Body of pancreas (tissue), 4 donors: ENCODE results near the gene ULK4. TPM values are rescaled to one million over a fixed set of nuclear protein-coding genes. Genes with fewer than 3 reads are reported as not detected.

ENCODE experiments used
- ATAC-seq: fragments of 150-250 bp; one replicate; pipeline ENCODE4 v1.9.1; 2016
- DNase-seq, 4 donors: peaks; one replicate each; pipeline ENCODE4 v3.0.0-alpha.2; 2019
- H3K27ac ChIP-seq, 4 donors: fragments of 200-600 bp; sonication (generic); 1 replicate in 3 of 4; 2 replicates in 1 of 4; pipeline versions ENCODE4 v1.5.1 to v1.6.1; 2016 to 2019; ENCODE audit warnings: mild to moderate bottlenecking in 1 of 4, mixed read lengths in 1 of 4, moderate library complexity in 1 of 4
- H3K27me3 ChIP-seq, 2 donors: fragments of 200-600 bp; sonication (generic); one replicate each; pipeline ENCODE4 v1.6.0; 2016; ENCODE audit warnings: mild to moderate bottlenecking in 1 of 2
- H3K36me3 ChIP-seq, 2 donors: fragments of 200-600 bp; sonication (generic); replicated peaks in 1 of 2; 2 replicates each; pipeline ENCODE4 v1.5.1; 2016; ENCODE audit warnings: low read depth in 2 of 2; ENCODE audit not compliant: insufficient read depth in 1 of 2
- H3K4me1 ChIP-seq: fragments of 200-600 bp; sonication (generic); one replicate; pipeline ENCODE4 v1.6.0; 2016
- H3K4me3 ChIP-seq, 2 donors: fragments of 200-600 bp; sonication (generic); 1 replicate in 1 of 2; 2 replicates in 1 of 2; pipeline ENCODE4 v1.5.1; 2016 to 2019
- H3K9me3 ChIP-seq, 3 donors: fragments of 200-600 bp; sonication (generic); 1 replicate in 2 of 3; 2 replicates in 1 of 3; pipeline ENCODE4 v1.5.1; 2016
- POLR2A ChIP-seq, 3 donors: fragments of 450-650 bp; IDR thresholded peaks; one replicate each; pipeline ENCODE4 v1.6.1; 2016; ENCODE audit warnings: antibody characterized with exemption in 3 of 3, mild to moderate bottlenecking in 2 of 3
- WGBS, 2 donors: methylation state at CpG; one replicate each; pipeline ENCODE4 v1.1.5; 2017; 5-methylcytosine and 5-hydroxymethylcytosine counted together
- intact Hi-C: fragments of 100-400 bp; cut with DNase I; formaldehyde crosslinking; loops from one replicate; pipeline ENCODE4 v1.15.1; 2023
- total RNA-seq, 2 donors: library from RNA; depleted of rRNA; stranded (reverse); fragments of >200 nt; gene quantifications; one replicate each; pipeline ENCODE4 v1.1.0, GENCODE V29; 2016
- TF ChIP-seq, protein P1 (sequence below), 7 experiments: fragments of 450-650 bp in 4 of 7; fragments of 200-600 bp in 3 of 7; sonication (generic) in 3 of 7; IDR thresholded peaks; one replicate each; pipeline ENCODE4 v1.5.1; 2016 to 2019; ENCODE audit warnings: antibody characterized with exemption in 7 of 7

Gene ULK4
- total RNA-seq, 2 donors from 2014 or later, result 7.3 to 12.5 TPM

DNA sequence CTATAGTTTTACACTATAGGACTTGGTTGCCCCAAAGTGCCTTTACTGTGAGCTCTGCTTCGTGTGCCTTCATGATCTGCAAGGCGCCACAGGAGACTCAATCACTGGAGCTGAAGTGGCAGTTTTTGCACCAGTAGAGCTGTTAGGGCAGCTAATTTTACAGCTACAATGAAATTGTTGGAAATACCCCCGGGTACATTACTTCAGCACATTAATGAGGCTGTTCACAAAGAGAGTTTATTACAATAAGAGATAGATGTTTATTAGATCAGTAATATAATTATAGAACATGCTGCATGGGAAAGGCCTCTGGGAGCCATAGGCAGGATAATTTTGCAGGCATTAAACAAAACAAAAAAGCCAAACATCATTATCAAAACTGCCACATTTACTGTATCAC is 531.5 kb downstream of the ULK4 start:
- Histone ChIP-seq H3K27me3 (no peaks in the 10 kb centered on the region), H3K4me3 (no peak overlapping the region), H3K36me3 (no peaks in the 10 kb centered on the region), H3K4me1 (no peaks in the 10 kb centered on the region), H3K27ac (no peak overlapping the region), H3K9me3 (peaks cover 0 to 4% (median 0%) of the 10 kb centered on the region in 3 donors)
- TF ChIP-seq POLR2A (IDR thresholded peaks at IDR 0.05), result no peak
- TF ChIP-seq, protein P1, sequence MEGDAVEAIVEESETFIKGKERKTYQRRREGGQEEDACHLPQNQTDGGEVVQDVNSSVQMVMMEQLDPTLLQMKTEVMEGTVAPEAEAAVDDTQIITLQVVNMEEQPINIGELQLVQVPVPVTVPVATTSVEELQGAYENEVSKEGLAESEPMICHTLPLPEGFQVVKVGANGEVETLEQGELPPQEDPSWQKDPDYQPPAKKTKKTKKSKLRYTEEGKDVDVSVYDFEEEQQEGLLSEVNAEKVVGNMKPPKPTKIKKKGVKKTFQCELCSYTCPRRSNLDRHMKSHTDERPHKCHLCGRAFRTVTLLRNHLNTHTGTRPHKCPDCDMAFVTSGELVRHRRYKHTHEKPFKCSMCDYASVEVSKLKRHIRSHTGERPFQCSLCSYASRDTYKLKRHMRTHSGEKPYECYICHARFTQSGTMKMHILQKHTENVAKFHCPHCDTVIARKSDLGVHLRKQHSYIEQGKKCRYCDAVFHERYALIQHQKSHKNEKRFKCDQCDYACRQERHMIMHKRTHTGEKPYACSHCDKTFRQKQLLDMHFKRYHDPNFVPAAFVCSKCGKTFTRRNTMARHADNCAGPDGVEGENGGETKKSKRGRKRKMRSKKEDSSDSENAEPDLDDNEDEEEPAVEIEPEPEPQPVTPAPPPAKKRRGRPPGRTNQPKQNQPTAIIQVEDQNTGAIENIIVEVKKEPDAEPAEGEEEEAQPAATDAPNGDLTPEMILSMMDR (IDR thresholded peaks at IDR 0.05), result no peak
- WGBS, 2 donors, result 72 to 84% methylated on average over 3 of the region's 3 CpGs
- ATAC-seq, result no peak
- DNase-seq, result no peak
- intact Hi-C loops, result no loop called here

DNA sequence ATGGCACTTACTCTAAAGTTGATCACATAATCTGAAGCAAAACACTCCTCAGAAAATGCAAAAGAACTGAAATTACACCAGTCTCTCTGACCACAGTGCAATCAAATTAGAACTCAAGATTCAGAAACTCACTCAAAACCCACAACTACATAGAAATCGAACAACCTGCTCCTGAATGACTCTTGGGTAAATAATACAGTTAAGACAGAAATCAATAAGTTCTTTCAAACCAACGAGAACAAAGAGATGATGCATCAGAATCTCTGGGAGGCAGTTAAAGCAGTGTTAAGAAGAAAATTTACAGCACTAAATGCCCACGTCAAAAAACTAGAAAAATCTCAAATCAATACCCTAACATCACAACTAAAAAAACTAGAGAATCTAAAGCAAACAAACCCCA is 535.4 kb downstream of the ULK4 start:
- DNase-seq, result no peak
- H3K27ac ChIP-seq, result no peak overlapping the region
- no peaks in the 10 kb centered on the region for H3K9me3 ChIP-seq
- ATAC-seq, result no peak
- no peaks in the 10 kb centered on the region for H3K36me3 ChIP-seq
- intact Hi-C loops, result no loop called here
- WGBS, 2 donors, result 14 to 34% methylated on average over 3 of the region's 3 CpGs
- no peaks in the 10 kb centered on the region for H3K27me3 ChIP-seq
- H3K4me3 ChIP-seq, result no peak overlapping the region
- no peaks in the 10 kb centered on the region for H3K4me1 ChIP-seq
- TF ChIP-seq, protein P1 (IDR thresholded peaks at IDR 0.05), result no peak
- TF ChIP-seq POLR2A (IDR thresholded peaks at IDR 0.05), result no peak

DNA sequence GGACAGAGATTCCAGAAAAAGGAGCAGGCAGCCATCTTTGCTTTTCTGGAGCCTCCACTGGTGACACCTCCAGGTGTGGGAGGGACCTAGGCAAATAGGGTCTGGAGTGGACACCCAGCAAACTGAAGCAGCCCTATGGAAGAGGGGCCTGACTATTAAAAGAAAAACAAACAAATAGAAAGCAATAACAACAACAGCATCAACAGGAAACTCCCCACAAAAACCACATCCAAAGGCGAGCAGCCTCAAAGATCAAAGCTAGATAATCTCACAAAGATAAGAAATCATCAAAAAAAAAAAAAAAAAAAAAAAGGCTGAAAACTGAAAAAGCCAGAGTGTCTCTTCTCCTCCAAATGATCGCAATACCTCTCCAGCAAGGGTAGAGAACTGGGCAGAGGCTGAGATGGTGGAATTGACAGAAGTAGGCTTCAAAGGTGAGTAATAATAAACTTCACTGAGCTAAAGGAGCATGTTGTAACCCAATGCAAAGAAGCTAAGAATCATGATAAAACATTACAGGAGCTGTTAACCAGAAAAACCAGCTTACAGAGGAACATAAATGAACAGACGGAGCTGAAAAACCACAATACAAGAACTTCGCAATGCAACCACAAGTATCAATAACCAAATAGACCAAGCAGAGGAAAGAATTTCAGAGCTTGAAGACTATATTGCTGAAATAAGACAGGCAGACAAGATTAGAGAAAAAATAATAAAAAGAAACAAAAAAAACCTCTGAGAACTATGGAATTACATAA is 537.2 kb downstream of the ULK4 start:
- no peak overlapping the region for H3K4me3 ChIP-seq
- no peak for ATAC-seq
- H3K27me3 ChIP-seq, result no peaks in the 10 kb centered on the region
- no peaks in the 10 kb centered on the region for H3K4me1 ChIP-seq
- TF ChIP-seq, protein P1 (IDR thresholded peaks at IDR 0.05), result no peak
- no peak for TF ChIP-seq POLR2A (IDR thresholded peaks at IDR 0.05)
- 83 to 84% methylated on average over 4 of the region's 4 CpGs for WGBS, 2 donors
- no peak for DNase-seq
- no peaks in the 10 kb centered on the region for H3K36me3 ChIP-seq
- intact Hi-C loops, result no loop called here
- H3K9me3 ChIP-seq, result no peaks in the 10 kb centered on the region
- no peak overlapping the region for H3K27ac ChIP-seq

DNA sequence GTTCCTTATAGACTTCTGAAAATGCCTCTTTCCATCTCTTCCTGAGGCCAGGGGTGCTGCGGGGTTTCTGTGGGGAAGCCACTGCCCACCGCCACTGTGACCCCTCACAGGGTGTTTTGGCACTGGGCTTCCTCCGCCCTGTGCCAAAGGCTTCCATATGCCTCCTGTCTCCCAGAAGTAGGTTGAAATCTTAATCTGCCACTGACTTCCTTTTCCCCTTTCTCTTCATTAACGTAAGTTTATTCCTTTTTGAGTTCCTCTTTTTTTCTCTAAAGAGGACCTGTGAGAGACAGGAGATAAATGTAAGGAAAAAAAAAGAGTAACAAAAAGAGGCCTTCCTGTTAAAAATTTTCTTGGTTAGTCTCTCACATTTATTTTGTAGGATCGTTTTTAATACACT is 542.1 kb downstream of the ULK4 start:
- H3K27me3 ChIP-seq, result no peaks in the 10 kb centered on the region
- no peak overlapping the region for H3K27ac ChIP-seq
- no peaks in the 10 kb centered on the region for H3K9me3 ChIP-seq
- no peak for ATAC-seq
- TF ChIP-seq, protein P1 (IDR thresholded peaks at IDR 0.05), result no peak
- TF ChIP-seq POLR2A (IDR thresholded peaks at IDR 0.05), result no peak
- no peak overlapping the region for H3K4me3 ChIP-seq
- intact Hi-C loops, result no loop called here
- no peak for DNase-seq
- H3K36me3 ChIP-seq, result no peaks in the 10 kb centered on the region
- H3K4me1 ChIP-seq, result peaks cover 3% of the 10 kb centered on the region
- WGBS, 2 donors, result 69 to 86% methylated on average over 5 of the region's 5 CpGs
